LNCaP clone FGC (cell line): ENCODE measurements around the gene CPLX3.

Experiments
- DNase-seq: peaks from one replicate; pipeline ENCODE4 v3.0.0-alpha.2; 2011; ENCODE audit warnings: low read depth
- H3K4me3 ChIP-seq: 2 replicates; pipeline ENCODE4 v1.5.1; 2011; ENCODE audit warnings: mild to moderate bottlenecking, low read depth, low read length, control low read depth
- TF ChIP-seq, protein P1 (sequence below): IDR thresholded peaks from 2 replicates; pipeline ENCODE4 v1.5.1; 2012; ENCODE audit warnings: mild to moderate bottlenecking; ENCODE audit not compliant: control insufficient read depth, insufficient read depth; ENCODE audit errors: extremely low read depth

Gene CPLX3

DNA sequence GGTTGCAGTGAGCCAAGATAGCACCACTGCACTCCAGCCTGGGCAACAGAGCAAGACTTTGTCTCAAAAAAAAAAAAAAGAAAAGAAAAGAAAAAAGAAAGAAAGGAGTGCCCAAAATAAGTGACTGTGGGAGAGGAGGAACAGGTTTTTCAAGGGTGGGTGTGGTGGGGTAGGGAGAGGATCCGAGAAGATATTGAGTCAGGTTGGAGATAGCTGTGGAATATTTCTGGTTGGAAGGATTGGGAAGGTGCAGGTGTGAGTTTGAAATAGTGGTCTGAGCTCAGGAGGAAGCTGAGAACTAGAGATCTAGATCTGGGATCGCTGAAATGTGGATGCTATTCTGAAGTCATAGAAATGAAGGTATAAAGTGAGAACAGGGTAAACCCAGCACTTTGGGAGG, 38.9 kb downstream of the CPLX3 start:
- TF ChIP-seq, protein P1, sequence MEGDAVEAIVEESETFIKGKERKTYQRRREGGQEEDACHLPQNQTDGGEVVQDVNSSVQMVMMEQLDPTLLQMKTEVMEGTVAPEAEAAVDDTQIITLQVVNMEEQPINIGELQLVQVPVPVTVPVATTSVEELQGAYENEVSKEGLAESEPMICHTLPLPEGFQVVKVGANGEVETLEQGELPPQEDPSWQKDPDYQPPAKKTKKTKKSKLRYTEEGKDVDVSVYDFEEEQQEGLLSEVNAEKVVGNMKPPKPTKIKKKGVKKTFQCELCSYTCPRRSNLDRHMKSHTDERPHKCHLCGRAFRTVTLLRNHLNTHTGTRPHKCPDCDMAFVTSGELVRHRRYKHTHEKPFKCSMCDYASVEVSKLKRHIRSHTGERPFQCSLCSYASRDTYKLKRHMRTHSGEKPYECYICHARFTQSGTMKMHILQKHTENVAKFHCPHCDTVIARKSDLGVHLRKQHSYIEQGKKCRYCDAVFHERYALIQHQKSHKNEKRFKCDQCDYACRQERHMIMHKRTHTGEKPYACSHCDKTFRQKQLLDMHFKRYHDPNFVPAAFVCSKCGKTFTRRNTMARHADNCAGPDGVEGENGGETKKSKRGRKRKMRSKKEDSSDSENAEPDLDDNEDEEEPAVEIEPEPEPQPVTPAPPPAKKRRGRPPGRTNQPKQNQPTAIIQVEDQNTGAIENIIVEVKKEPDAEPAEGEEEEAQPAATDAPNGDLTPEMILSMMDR: no peak
- no peak for DNase-seq
- no peak overlapping the region for H3K4me3 ChIP-seq

- H3K4me3 ChIP-seq: no peak overlapping the region
- TF ChIP-seq, protein P1: no peak
- no peak for DNase-seq
These were observed 39.7 kb downstream of the CPLX3 start for GRCh38 chr15:74866090-74866489.

DNA sequence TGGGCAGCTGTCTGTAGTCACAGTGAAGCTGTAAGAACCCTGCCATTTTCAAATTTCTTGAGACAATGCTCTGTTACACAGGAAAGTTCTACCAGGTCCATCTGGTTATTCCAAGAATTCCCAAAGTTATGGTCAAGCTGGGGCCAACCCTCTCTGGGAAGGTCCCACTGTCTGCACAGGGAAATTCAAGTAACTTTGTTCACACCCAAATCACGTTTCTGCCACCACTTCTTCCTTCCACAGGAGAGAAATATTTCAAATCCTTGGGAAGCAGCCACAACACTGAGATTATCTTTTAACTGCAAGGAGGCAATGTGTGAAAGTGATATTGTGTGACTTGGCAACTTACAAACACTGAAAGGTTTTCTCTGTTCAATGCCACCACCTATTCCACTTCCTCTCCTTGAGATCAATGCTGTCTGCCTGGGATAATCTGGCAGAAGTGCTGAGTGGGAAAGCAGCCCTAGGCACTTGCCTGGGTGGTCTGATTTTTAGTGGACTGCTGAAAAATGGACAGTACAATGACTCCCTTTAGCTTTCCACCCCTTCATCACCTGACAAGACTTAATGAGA, 41.1 kb downstream of the CPLX3 start:
- DNase-seq: no peak
- no peak overlapping the region for H3K4me3 ChIP-seq
- TF ChIP-seq, protein P1: no peak

- H3K4me3 ChIP-seq: no peak overlapping the region
- DNase-seq: no peak
- TF ChIP-seq, protein P1: no peak
These were observed 41.6 kb downstream of the CPLX3 start for GRCh38 chr15:74868059-74868458.

DNA sequence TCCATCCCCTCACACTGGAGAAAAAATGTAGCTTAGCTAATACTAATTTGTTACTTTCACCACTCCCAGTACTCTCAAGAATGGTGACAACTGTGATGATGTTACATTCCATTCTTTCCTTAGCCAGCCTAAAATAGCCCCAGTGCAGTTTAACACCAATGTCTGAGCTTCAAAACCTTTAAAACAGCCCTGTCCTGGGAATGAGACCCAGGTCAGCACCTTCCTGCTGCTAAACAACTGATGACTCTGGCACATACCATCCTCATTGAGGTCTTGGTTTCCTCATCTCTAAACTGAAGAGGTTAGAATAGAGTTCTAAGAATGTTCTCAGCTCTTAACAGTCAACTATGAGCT, 42.9 kb downstream of the CPLX3 start:
- DNase-seq: no peak
- no peak overlapping the region for H3K4me3 ChIP-seq
- TF ChIP-seq, protein P1: no peak

- TF ChIP-seq, protein P1: no peak
- DNase-seq: no peak
- no peak overlapping the region for H3K4me3 ChIP-seq
These were observed 43.4 kb downstream of the CPLX3 start for GRCh38 chr15:74869726-74870407.

- no peak for DNase-seq
- TF ChIP-seq, protein P1: no peak
- H3K4me3 ChIP-seq: no peak overlapping the region
These were observed 44.2 kb downstream of the CPLX3 start for GRCh38 chr15:74870436-74871215.
